CD4-positive, alpha-beta T cell treated with Interleukin-6 for 4 hours (primary cell): ENCODE results near the gene MAPK12.

Experiments used
- DNase-seq: peaks from one replicate; pipeline ENCODE4 v3.0.0-alpha.2; 2020; ENCODE audit warnings: mixed read lengths

Gene MAPK12

GRCh38 chr22:50226875-50227165 is 34.7 kb downstream of the MAPK12 start:
- DNase-seq = no peak

- no peak for DNase-seq
Observed at GRCh38 chr22:50226063-50226874, 35.2 kb downstream of the MAPK12 start.

- no peak for DNase-seq
Observed at GRCh38 chr22:50225200-50225969, 36.1 kb downstream of the MAPK12 start.

GRCh38 chr22:50224071-50224470 is 37.4 kb downstream of the MAPK12 start:
- no peak for DNase-seq

GRCh38 chr22:50222508-50222907 is 39.0 kb downstream of the MAPK12 start:
- DNase-seq = no peak

- DNase-seq = no peak
Observed at GRCh38 chr22:50221410-50222300, 39.8 kb downstream of the MAPK12 start.

- no peak for DNase-seq
Observed at GRCh38 chr22:50220603-50221409, 40.7 kb downstream of the MAPK12 start.

GRCh38 chr22:50219800-50220602 is 41.5 kb downstream of the MAPK12 start:
- no peak for DNase-seq

- DNase-seq = no peak
Observed at GRCh38 chr22:50218996-50219727, 42.3 kb downstream of the MAPK12 start.

GRCh38 chr22:50218153-50218995 is 43.1 kb downstream of the MAPK12 start:
- DNase-seq = no peak

GRCh38 chr22:50217543-50218152 is 43.8 kb downstream of the MAPK12 start:
- no peak for DNase-seq

GRCh38 chr22:50216684-50217520 is 44.6 kb downstream of the MAPK12 start:
- no peak for DNase-seq

- no peak for DNase-seq
Observed at GRCh38 chr22:50216055-50216683, 45.3 kb downstream of the MAPK12 start.

- no peak for DNase-seq
Observed at GRCh38 chr22:50215297-50216054, 46.0 kb downstream of the MAPK12 start.

GRCh38 chr22:50213263-50213662 is 48.2 kb downstream of the MAPK12 start:
- no peak for DNase-seq

- DNase-seq = no peak
Observed at GRCh38 chr22:50211147-50211546, 50.3 kb downstream of the MAPK12 start.
